Kidney (tissue), 14 donors: ENCODE results near the gene ATAD3A. TPM values are rescaled to one million over a fixed set of nuclear protein-coding genes. Genes with fewer than 3 reads are reported as not detected.
"Not testable (repeated sequence)": the region's sequence is repeated elsewhere in the genome, so short reads cannot be mapped to it uniquely, and the experiment has no call there.

Source experiments
- DNase-seq, 5 donors: peaks; one replicate each; pipeline ENCODE4 v3.0.0-alpha.2; 2013 to 2020
- FAIRE-seq: peaks from 2 replicates; lab custom pipeline; 2012; peaks lifted over from hg19 to GRCh38; lab: Jason Lieb, UNC
- H3K27ac ChIP-seq, 2 donors: one replicate each; pipeline ENCODE4 v1.7.0; 2013; ENCODE audit warnings: low read depth in 2 of 2, low read length in 2 of 2, inconsistent platforms in 1 of 2
- H3K27me3 ChIP-seq: one replicate; pipeline ENCODE4 v1.7.1; 2013; ENCODE audit warnings: low read length, inconsistent platforms; ENCODE audit not compliant: control insufficient read depth, insufficient read depth
- H3K36me3 ChIP-seq, 3 donors: one replicate each; pipeline versions ENCODE4 v1.7.0 to v1.7.1; 2013; ENCODE audit warnings: low read length in 3 of 3, control low read depth in 1 of 3, inconsistent platforms in 1 of 3; ENCODE audit not compliant: insufficient read depth in 3 of 3, control insufficient read depth in 2 of 3
- H3K4me1 ChIP-seq, 3 donors: one replicate each; pipeline versions ENCODE4 v1.7.0 to v1.7.1; 2013; ENCODE audit warnings: low read length in 3 of 3, inconsistent platforms in 1 of 3, low read depth in 1 of 3; ENCODE audit not compliant: control insufficient read depth in 2 of 3, insufficient read depth in 2 of 3
- H3K4me3 ChIP-seq, 3 donors: one replicate each; pipeline versions ENCODE4 v1.7.0 to v1.8.1; 2013; ENCODE audit warnings: low read length in 3 of 3, control low read depth in 1 of 3, inconsistent platforms in 1 of 3
- H3K9ac ChIP-seq, 3 donors: one replicate each; pipeline versions ENCODE4 v1.7.0 to v1.7.1; 2013; ENCODE audit warnings: low read length in 3 of 3, control low read depth in 1 of 3, inconsistent platforms in 1 of 3
- H3K9me3 ChIP-seq, 3 donors: one replicate each; pipeline versions ENCODE4 v1.7.0 to v1.7.1; 2013; ENCODE audit warnings: low read length in 3 of 3, control low read depth in 1 of 3, inconsistent platforms in 1 of 3; ENCODE audit not compliant: control insufficient read depth in 2 of 3, insufficient read depth in 1 of 3
- intact Hi-C: fragments of 100-400 bp; cut with DNase I; formaldehyde crosslinking; loops from one replicate; pipeline ENCODE4 v1.11.1; 2022
- polyA plus RNA-seq: library from polyadenylated mRNA; stranded (reverse); fragments of 350-450 nt; fragmentation: Illumina TruSeq; extraction: RNeasy Lipid Tissue Mini Kit (QIAGEN cat#74804); gene quantifications from one replicate; pipeline ENCODE4 v1.2.3, GENCODE V29; 2014; ENCODE audit warnings: low read depth, low replicate concordance; ENCODE audit not compliant: insufficient read depth
- total RNA-seq: library from RNA; stranded (reverse); fragmentation: NEBNext Ultra II Directional; extraction: Animal tissue kit (Norgen Biotek cat#: 25700); gene quantifications from one replicate; pipeline ENCODE4 v1.2.1, GENCODE V29; 2021
- TF ChIP-seq, protein P1 (sequence below): IDR thresholded peaks from 3 replicates; pipeline ENCODE4 v1.5.1; 2012; ENCODE audit warnings: mild to moderate bottlenecking, moderate library complexity, borderline replicate concordance; ENCODE audit not compliant: insufficient read depth; ENCODE audit errors: extremely low read depth
- donor health status: control.
- donor health status: control.
- donor health status: control.
- donor health status: control.
- donor health status: control.
- donor health status: DM: yes; HTN: yes; CAD: no.
- donor health status: Normal renal cell carcinoma (clear cell type).

Gene ATAD3A
- total and polyA plus RNA-seq, 2 donors from 2014 or later = 17.5 to 19.1 TPM

DNA sequence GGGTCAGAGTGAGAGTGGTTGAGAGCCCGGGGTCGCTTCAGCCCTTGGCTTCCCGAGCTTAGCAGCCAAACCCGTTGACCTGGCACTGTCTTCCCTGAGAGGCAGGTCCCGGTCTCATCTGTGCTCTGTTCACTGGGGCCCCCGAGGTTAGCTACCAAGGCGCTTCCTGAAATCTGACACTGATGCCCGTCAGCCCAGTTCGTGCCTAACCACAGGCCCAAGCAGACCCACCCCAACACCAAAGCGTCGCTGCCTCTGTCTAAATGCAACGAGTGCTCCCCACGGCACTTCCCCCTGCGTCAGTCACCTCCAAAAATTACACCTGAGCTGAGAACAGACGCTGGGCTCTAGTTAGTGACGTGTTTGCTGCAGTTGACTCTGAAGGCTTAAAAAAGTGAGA lies 2.4 kb downstream of the ATAD3A start:
- H3K27me3 ChIP-seq, intact Hi-C loops, H3K36me3 ChIP-seq, FAIRE-seq, DNase-seq, H3K9ac ChIP-seq, H3K4me1 ChIP-seq, H3K4me3 ChIP-seq, H3K9me3 ChIP-seq, H3K27ac ChIP-seq: not testable (repeated sequence)

GRCh38 chr1:1516923-1517322 lies 5.0 kb downstream of the ATAD3A start:
- intact Hi-C loops, H3K27me3 ChIP-seq, H3K4me3 ChIP-seq, H3K4me1 ChIP-seq, H3K27ac ChIP-seq, H3K9ac ChIP-seq, H3K9me3 ChIP-seq, H3K36me3 ChIP-seq, DNase-seq, FAIRE-seq: not testable (repeated sequence)

GRCh38 chr1:1517973-1518620 lies 6.1 kb downstream of the ATAD3A start:
- no peaks in the 10 kb centered on the region for H3K9me3 ChIP-seq
- H3K27me3 ChIP-seq = no peaks in the 10 kb centered on the region
- TF ChIP-seq, protein P1, sequence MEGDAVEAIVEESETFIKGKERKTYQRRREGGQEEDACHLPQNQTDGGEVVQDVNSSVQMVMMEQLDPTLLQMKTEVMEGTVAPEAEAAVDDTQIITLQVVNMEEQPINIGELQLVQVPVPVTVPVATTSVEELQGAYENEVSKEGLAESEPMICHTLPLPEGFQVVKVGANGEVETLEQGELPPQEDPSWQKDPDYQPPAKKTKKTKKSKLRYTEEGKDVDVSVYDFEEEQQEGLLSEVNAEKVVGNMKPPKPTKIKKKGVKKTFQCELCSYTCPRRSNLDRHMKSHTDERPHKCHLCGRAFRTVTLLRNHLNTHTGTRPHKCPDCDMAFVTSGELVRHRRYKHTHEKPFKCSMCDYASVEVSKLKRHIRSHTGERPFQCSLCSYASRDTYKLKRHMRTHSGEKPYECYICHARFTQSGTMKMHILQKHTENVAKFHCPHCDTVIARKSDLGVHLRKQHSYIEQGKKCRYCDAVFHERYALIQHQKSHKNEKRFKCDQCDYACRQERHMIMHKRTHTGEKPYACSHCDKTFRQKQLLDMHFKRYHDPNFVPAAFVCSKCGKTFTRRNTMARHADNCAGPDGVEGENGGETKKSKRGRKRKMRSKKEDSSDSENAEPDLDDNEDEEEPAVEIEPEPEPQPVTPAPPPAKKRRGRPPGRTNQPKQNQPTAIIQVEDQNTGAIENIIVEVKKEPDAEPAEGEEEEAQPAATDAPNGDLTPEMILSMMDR = no peak
- no peak for DNase-seq
- no peak for FAIRE-seq
- H3K9ac ChIP-seq = no peak overlapping the region
- no peak overlapping the region for H3K4me3 ChIP-seq
- peaks cover 3 to 10% (median 4%) of the 10 kb centered on the region in 3 donors for H3K36me3 ChIP-seq
- no peak overlapping the region for H3K27ac ChIP-seq
- no peaks in the 10 kb centered on the region for H3K4me1 ChIP-seq
- intact Hi-C loops = no loop called here

DNA sequence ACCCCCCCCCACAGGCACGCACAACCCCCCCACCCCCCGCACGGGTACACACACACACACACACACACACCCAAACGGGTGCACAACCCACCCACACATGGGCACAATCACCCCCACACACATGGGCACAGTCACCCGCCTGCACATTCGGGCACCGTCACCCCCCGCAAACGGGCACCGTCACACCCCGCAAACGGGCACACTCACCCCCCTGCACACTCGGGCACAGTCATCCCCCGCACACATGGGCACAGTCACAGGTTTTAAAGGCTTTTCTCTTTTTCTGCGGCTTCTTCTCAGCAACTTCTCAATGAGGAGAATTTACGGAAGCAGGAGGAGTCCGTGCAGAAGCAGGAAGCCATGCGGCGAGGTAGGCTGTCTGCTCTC lies 6.7 kb downstream of the ATAD3A start:
- H3K36me3 ChIP-seq, H3K4me3 ChIP-seq, H3K4me1 ChIP-seq, H3K27ac ChIP-seq, intact Hi-C loops, DNase-seq, H3K9me3 ChIP-seq, FAIRE-seq, H3K9ac ChIP-seq, H3K27me3 ChIP-seq: not testable (repeated sequence)

GRCh38 chr1:1519805-1520505 lies 8.0 kb downstream of the ATAD3A start:
- H3K27ac ChIP-seq, H3K4me3 ChIP-seq, H3K9me3 ChIP-seq, FAIRE-seq, H3K4me1 ChIP-seq, intact Hi-C loops, H3K27me3 ChIP-seq, H3K36me3 ChIP-seq, H3K9ac ChIP-seq, DNase-seq: not testable (repeated sequence)
